GM20000 (cell line): Measurements from ENCODE around the gene SGCE.
A peak's percentile ranks its signal among the peaks of the same experiment; 100 is the strongest.

ENCODE experiments used
- DNase-seq: peaks from one replicate; pipeline ENCODE4 v3.0.0; 2012; ENCODE audit warnings: low spot score
- TF ChIP-seq, protein P1 (sequence below): IDR thresholded peaks from 2 replicates; pipeline ENCODE4 v1.5.1; 2012; ENCODE audit warnings: mild to moderate bottlenecking, control low read depth; ENCODE audit errors: extremely low read depth, missing control alignments

SGCE gene

DNA sequence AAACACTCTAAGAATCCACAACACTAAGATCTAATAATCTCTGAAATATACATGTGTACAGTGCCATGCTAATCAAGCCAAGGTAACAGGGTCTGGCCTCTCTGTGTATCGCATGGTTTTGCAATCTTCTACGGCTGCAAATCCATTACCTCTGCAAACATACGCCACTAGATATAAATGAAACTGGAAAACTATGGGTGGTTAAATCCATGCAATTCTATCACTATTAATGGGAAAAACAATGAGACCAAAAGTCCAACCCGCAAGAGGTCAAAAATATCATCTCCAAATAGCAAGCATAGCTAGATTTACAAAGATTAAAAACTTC lies 23.0 kb downstream of the SGCE start:
- no peak for DNase-seq
- TF ChIP-seq, protein P1, sequence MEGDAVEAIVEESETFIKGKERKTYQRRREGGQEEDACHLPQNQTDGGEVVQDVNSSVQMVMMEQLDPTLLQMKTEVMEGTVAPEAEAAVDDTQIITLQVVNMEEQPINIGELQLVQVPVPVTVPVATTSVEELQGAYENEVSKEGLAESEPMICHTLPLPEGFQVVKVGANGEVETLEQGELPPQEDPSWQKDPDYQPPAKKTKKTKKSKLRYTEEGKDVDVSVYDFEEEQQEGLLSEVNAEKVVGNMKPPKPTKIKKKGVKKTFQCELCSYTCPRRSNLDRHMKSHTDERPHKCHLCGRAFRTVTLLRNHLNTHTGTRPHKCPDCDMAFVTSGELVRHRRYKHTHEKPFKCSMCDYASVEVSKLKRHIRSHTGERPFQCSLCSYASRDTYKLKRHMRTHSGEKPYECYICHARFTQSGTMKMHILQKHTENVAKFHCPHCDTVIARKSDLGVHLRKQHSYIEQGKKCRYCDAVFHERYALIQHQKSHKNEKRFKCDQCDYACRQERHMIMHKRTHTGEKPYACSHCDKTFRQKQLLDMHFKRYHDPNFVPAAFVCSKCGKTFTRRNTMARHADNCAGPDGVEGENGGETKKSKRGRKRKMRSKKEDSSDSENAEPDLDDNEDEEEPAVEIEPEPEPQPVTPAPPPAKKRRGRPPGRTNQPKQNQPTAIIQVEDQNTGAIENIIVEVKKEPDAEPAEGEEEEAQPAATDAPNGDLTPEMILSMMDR = no peak

- no peak for DNase-seq
- TF ChIP-seq, protein P1 = no peak
These were observed 23.5 kb downstream of the SGCE start for GRCh38 chr7:94632338-94633013.

DNA sequence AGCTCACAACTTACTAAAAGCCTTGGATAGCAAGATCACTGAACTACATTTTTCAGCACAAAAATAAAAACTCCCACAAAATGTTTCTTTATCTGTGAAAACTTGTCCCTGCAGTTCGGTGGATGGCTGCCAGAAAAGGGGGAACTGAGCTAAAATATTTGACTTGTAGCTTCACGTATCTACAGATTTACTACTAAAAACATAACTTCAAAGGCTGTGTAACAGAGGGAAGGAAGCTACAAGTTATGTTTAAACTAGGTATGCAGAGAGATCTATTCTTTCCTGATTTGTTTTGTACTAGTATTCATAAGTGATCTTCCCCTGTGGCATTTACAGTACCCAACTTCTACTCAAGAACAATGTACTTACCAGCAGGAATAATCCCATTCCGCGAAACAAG lies 25.1 kb downstream of the SGCE start:
- TF ChIP-seq, protein P1 = no peak
- DNase-seq = no peak

GRCh38 chr7:94623820-94624219 lies 32.1 kb downstream of the SGCE start:
- TF ChIP-seq, protein P1 = no peak
- no peak for DNase-seq

GRCh38 chr7:94621120-94621519 lies 34.8 kb downstream of the SGCE start:
- no peak for DNase-seq
- TF ChIP-seq, protein P1 = no peak

GRCh38 chr7:94620703-94621118 lies 35.2 kb downstream of the SGCE start:
- peak; percentile 52 for DNase-seq
- TF ChIP-seq, protein P1 = no peak

DNA sequence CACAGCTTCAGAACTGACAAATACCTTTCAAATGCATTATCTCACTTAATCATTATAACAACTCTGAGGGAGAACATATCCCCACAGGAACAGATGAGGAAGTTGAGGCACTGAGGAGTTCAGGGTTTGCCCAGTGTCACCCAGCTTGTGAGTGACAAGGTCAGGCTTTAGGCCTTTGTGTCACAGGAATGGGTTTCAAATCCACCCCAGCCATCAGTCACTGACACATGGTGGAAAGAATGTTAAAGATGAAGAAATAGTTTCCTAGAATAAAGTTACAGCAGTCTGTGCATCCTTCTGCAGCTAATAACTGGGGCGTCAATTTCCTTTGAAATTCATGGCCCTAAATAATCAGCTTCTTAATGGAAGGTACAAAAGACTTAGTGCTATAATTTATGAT lies 37.8 kb downstream of the SGCE start:
- no peak for DNase-seq
- TF ChIP-seq, protein P1 = no peak
